HuH-7.5 (cell line): ENCODE results near the gene STK4.
"Not testable (repeated sequence)": the region's sequence is repeated elsewhere in the genome, so short reads cannot be mapped to it uniquely, and the experiment has no call there.

ENCODE experiments used
- DNase-seq: peaks from one replicate; pipeline ENCODE4 v3.0.0; 2011; ENCODE audit warnings: low spot score

Gene STK4

DNA sequence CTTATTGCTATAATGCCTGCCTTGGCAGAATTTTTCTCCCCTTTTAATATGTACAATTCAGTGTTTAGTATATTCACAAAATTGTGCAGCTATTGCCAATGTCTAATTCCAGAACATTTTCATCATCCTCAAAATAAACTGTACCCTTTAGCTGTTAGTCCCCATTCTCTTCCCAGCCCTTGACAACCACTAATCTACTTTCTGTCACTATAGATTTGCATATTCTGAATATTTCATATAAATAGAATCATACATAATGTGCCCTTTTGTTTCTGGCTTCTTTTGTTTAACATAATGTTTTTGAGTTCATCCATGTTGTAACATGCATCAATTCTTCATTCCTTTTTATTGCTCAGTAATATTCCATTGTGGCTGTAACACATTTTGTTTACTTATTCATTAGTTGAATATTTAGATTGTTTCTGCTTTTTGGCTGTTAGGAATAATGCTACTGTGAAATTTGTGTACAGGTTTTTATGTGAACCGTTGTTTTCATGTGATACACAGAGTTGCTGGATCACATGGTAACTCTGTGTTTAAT lies 22.4 kb downstream of the STK4 start:
- no peak for DNase-seq

DNA sequence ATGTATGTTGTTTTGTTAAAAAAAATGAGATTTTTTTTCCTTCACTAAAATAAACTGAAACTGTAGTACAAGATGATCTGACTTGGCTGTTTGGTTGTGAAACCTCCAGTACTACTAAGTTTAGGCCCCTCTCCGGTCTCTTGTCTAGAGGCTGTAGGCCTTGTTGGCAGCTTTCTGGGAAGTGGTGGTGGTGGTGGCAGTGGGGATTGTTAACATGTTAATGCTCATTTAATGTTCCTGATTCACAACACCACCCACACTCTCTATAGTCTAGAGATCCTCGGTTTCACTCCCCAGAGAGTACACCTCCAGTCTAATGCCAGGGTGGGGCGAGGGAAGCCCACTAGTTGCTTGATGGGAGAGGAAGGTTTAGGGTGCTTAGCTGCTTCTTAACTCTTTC lies 24.1 kb downstream of the STK4 start:
- no peak for DNase-seq

DNA sequence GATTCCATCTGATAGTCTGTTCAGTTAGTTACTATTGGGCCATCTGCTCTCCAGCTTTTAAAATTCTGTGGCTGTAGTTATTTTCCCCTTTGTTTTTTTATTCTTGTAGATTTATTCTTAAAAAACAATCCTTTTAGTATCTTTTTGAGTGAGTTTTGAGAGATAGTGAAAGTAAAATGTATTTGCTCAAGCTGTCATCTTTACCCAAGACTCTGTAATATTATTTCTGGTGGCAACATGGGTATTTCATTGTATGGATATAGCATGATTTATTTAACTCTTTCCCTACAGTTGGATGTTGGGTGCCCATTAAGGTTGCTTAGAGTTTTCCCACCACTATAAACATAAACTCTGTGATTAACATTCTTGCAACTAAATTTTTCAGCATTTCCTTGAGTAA lies 24.6 kb downstream of the STK4 start:
- no peak for DNase-seq

DNA sequence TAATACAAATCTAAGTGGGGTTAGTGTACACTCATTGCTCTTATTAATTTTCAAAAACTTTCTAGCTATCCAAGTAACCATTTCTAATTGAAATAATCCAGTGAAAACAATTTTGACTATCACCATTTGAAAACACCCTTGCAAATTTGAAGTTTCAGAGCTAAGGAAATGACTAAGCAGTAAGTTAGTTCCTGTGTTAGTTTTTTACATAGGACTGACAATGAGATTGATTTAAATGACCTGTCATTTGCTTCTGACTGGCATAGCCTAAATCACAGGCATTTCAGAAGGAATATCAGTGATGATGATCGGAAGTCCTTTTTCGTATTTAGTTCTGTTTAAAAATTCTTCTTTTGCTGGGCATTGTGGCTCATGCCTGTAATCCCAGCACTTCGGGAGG lies 27.0 kb downstream of the STK4 start:
- DNase-seq = no peak

DNA sequence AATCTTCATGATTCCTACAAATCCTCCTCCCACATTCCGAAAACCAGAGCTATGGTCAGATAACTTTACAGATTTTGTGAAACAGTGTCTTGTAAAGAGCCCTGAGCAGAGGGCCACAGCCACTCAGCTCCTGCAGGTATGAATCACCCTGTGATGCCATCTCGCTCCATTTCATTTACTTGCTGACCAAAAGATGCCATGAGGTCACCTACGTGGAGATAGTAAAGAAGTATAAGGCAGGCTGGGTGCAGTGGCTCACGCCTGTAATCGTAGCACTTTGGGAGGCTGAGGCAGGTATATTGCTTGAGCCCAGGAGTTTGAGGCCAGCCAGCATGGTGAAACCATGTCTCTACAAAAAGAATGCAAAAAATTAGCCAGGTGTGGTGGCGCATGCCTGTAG lies 30.9 kb downstream of the STK4 start:
- DNase-seq = no peak

DNA sequence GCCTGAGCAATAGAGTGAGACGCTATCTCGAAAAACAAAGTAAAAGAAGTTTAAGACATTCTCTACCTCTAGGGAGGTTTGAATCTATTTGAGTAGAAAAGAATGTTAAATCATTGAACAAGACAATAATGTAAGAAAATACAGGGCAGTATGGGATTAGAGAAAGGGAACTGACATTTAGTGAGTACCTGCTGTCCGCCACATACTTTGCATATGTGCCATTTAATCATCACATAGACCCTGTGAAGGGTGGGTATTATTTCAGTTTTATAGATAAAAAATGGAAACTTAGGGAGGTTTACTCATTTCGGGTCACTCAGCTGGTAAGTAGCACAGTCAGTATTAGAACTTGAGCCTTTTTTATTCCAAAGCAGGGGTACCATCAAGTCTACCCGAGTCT lies 31.4 kb downstream of the STK4 start:
- DNase-seq = no peak

DNA sequence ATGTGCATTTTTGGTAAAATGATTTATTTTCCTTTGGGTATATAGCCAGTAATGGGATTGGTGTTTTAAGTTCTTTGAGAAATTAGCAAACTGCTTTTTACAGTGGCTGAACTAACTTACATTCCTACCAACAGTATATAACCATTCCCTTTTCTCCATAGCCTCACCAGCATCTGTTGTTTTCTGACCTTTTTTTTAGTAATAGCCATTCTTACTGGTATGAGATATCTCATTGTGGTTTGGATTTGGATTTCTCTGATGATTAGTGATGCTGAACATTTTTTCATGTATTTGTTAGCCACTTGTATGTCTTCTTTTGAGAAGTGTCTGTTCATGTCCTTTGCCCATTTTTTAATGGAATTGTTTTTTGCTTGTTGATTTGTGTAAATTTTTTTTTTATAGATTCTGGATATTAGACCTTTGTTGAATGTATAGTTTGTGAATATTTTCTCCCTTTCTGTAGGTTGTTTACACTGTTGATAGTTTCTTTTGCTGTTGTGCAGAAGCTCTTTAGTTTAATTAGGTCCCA lies 42.3 kb downstream of the STK4 start:
- DNase-seq = no peak

DNA sequence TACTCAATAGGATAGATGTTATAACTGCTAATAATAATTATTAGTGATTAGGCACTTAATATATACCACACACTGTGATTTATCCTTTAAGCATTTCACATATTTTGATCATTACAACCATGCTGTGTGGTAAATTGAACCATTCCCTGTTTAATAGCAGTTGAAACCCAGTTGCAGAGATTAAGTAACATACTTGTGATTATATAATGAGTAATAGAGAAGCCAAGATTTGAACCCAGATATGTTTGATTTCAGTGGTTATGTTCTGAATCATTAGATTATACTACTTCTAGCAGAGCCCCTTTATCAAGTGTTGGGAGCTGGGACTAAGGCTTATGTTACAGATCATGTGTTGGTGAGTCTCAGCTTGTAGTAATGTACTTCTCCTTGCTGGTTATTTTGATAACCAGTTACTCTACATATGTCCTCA lies 44.1 kb downstream of the STK4 start:
- no peak for DNase-seq

DNA sequence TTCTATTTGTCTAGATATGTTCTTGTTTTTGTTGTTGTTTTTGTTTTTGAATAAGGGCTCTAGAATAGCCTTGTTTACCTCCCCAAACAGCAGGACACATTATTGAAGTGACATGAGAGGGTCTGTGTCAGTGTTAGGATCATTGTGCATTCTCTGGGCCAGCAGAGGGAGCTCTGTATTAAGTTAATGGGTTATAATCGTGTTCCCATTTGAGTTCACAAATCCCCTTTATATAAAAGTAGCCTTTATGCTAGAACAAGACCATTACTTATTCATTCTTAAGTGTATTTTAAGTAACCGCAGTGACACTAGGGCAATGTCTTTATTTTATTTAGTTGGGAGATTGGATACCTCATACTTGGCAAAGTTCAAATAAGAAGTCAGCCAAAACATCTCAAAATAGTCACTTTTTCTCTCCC lies 44.8 kb downstream of the STK4 start:
- DNase-seq = peak; percentile 16

DNA sequence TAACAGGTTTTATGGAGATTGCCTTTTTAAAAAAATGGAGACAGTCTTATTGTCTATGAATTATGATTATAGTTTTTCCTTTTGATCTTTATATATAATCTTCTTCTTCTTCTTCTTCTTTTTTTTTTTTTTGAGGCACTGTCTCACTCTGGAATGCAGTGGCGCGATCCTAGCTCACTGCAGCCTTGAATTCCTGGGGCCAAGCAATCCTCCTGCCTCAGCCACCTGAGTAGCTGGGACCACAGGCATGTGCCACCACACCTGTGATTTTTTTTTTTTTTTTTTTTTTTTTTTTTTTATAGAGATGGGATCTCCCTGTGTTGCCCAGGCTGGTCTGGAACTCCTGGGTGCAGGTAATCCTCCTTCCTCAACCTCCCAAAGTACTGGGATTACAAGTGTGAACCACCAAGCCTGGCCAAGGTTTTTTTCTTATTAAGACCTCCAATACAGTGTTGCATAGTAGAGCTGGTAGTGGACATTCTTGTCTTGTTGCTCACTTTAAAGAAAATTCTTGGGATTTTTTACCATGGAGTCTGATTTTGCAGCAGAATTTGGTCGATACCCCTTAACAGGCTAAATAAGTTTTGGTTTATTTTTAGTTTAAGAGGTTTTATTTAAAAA lies 46.5 kb downstream of the STK4 start:
- no peak for DNase-seq

DNA sequence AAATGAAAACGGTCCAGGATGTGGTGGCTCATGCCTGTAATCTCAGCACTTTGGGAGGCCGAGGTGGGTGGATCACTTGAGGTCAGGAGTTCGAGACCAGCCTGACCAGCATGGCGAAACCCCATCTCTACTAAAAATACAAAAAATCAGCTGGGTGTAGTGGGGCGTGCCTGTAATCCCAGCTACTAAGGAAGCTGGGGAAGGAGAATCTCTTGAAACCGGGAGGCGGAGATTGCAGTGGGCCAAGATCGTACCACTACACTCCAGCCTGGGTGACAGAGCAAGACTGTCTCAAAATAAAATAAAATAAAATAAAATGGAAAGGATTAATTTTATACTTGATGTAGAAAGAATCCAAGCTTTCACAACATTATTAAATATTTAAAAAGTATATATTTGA lies 47.8 kb downstream of the STK4 start:
- DNase-seq = not testable (repeated sequence)

DNA sequence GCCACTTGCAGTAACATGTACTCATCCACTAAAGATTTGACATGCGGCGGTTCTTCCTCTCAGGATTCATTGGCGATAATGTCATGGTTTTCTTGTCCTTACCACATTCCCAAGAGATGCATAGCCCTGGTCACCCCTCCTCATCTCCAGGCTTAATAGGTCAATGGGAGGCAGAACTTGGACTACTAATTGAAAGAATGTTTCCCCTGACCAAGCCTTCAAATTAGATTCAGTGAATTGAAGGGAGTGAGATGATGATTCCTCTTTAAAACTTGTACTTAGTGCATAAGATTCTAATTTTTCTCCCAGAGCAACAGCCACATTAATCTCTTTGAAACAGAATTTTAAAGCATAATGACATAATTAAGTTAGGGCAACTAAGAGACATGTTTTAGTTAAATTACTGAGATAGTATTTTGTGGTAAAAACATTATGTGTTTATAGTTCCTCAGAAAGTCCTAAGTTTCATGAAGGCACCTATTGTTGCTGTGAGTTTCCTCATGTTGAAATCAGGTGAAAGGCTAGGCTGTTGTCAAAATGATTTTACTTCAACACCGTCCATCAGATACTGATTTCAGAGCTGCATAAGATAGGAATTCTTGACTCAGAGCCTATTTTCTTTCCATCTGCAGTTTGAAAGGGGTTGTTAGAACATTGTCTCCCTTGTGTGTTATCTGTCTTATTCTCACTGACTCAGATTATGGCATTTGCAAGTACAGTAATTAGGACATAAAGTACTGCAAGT lies 48.5 kb downstream of the STK4 start:
- no peak for DNase-seq

DNA sequence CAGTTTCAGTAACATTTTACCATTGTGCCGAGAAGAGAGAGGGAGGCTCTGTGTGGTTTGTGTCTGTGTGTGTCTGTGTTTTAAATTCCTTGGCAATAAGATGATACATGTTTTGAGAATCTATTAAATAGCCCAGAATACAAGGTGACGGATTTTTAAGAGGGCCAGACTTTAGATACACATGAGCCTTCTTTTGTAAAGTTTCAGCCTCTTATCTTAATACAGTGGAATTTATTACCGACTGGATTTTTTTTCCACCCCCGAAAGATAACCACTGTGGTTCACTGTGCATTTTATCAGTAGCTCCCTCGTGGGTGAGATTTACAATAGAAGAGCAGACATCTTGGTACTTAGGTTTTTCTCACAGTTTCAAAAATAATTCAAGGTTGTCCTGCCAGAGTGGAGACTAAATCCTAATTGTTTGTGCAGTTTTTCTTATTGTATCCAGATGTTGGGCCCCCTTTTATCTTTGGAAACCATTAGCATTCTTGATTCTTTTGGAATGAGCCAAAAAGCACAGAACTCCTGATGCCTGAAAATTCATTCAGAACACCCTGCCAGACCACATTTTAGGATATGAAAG lies 49.9 kb downstream of the STK4 start:
- DNase-seq = no peak

DNA sequence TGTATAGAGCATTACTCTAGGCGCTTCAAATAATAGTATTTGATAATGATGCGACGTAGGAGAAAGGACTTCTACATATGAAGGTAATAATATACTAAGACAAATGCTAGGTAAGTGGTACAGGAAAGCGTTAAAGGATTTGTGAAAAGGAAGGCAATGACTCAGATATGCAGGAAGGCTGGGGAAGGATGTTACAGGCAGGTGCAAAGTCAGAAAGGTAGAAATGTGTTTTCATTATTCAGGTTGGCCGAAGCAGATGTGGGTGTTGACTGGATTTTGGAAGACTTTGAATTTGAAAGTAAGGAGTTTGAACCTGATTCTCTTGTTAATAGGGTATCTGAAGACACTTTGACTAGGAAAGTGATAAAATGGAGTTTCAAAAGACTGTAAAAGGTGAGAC lies 51.0 kb downstream of the STK4 start:
- DNase-seq = no peak

DNA sequence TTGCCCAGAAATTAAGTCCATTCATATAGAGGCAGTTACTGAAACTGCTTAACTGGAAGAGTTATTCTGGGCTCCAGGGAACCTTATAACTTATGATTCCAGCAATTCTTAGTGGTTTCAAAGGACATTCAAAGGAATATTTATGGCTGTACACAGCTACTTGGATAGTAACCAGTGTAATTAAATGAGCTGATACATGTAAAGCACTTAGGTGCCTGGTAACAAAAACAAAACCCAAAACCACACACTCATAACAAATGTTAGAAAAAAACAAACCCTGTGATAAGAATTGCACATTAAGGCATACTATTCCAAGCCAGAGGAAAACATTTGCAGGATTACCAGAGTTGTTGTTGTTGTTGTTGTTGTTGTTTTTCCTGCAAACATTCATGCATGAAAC lies 51.5 kb downstream of the STK4 start:
- no peak for DNase-seq

DNA sequence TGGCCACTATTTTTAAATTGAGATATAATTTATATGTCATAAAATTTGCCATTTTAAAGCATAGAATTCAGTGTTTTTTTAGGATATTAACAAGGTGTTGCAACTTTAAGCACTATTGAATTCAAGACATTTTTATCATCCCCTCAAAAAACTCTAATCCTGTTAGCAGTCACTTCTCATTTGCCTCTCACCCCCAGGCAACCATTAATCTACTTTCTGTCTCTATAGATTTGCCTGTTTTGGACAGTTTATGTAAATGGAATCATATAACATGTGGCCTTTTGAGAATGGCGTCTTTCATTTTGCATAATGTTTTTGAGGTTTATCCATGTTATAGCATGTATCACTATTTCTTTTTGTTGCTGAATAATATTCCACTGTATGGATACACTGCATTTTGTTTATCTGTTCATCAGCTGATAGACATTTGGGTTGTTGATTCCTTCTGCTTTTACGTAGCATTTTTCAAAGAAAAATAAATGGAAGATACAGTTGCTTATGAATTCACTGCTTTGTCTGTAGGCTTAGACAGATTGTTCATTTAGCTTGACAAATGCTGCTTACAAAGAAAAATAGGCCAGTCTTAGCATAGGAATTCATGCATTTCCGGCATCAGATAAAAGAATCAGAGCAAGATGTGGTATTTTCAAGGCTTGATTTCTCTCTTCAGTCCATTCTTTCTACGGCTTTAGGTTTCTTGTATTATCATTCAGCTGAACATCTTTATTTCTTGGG lies 52.9 kb downstream of the STK4 start:
- DNase-seq = no peak

DNA sequence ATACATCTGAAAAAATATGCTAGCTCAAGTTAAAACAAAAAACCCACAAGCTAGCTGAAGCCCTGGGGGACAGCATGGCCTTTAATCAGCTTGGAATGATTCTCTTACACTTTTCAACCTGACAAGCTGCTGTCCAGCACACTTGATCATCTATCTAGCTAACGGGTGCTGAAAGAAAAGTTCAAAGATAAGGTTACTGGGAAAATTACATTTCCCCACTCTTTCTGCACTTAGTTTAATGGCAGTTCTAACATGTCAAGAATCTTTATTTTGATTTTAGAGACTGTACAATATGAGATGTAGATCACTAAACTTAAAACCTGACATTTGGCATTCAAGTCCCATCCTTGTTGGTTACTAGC lies 53.4 kb downstream of the STK4 start:
- no peak for DNase-seq

DNA sequence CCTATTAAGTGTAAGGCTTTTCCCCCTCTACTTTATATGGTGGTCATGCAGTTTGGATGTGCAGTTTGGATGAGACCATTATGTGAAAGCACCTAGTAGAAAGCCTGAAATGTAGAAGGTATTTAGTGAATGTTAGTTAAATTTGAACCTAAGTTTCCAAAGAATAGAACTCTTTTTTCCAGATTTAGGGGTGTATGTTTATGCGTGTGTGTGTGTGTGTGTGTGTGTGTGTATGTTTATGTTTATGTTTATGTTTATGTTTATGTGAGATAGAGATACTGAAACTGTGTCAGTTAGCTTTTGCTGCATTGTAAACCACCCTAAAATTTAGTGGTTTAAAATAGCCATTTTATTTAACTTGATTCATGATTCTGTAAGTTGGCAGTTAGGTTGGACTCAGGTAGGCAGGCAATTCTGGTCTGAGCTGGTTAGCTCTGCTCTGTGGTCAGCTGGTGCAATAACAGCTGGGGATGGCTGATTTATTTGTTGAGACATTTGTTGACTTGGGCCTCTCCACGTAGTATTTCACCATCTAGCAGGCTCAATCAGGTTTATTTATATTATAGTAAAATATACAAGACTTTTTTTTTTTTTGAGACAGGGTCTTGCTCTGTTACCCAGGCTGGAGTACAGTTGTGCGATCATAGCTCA lies 54.0 kb downstream of the STK4 start:
- peak; percentile 11 for DNase-seq

DNA sequence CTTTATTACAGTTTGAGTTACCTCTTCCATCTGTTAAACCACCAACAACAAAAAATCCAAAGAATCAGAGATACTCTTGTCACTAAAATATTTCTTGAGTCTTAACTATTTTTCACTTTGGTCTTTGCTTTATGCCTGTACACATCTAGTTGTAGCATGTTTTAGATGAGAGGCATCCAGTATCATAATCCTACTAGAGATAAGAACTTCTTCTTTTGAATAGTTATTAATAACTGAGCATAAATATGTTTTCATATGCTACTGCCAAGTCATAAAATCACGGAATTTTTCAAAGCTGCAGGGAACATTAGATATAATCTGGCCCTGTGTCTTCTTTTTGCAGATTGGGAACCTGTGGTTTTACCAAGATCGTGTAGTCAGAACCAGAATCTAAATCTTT lies 55.3 kb downstream of the STK4 start:
- DNase-seq = no peak

DNA sequence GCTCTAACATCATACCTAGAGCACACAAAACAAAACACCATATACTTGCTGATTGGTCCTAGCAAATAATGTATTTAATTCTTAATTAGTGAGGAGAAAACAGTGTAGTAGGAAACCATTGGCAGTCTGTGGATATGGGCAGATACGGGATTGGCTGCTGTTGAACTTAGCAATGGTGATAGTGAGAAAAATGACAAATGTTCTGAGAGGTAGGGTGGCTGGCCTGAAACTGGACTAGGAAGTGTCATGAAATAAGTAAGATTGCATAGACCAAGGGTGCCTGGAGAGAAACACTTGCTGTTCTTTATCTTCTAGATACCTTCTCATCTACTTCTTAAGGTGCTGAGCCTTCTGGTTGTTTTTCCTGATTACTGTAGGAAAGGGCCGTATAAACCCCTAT lies 56.8 kb downstream of the STK4 start:
- not testable (repeated sequence) for DNase-seq

DNA sequence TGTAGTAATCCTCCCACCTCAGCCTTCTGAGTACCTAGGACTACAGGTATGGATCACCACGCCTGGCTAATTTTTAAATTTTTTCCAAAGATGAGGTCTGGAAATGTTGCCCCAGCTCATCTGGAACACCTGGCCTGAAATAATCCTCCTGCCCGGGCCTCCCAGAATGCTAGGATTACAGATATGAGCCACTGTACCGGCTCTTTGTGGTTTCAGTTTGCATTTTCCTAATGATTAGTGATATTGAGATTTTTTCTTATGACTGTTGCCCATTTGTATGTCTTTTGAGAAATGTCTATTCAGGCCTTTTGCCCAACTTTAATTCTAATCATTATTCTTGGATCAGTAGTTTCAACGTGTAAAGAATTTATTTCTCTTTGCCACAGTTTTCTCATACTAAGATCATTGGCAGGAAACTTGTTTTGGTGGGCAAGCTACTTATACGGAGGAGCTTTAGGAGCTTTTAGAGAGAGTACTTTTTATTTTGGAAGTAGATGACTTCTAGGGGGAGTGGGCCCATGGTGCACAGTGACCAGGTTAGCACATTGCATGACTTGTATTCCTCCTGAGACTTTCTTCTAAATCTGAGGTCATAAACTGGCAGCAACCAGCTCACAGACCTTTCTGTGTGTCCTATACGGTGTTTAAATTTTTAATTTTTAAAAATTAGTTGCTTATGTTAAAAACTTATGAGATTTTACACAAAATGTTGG lies 62.3 kb downstream of the STK4 start:
- no peak for DNase-seq
